Measurements from ENCODE around the gene RHEBL1.

The RHEBL1 gene

GRCh38 chr12:49019443-49020324 lies 50.1 kb downstream of the RHEBL1 start:
- DNase-seq (ENCODE audit: low read depth): no peak

- DNase-seq (ENCODE audit: low read depth): no peak
Measured at GRCh38 chr12:49019120-49019430, 50.7 kb downstream of the RHEBL1 start.

GRCh38 chr12:49018261-49019119 lies 51.3 kb downstream of the RHEBL1 start, which contains the start of gene PRKAG1:
TSS of gene PRKAG1 (minus strand) at chr12:49018776. CDS start at chr12:49018740, 36 bp downstream.
- peak; percentile 91 for DNase-seq (ENCODE audit: low read depth)

GRCh38 chr12:49017891-49018260 lies 51.9 kb downstream of the RHEBL1 start:
- no peak for DNase-seq (ENCODE audit: low read depth)

GRCh38 chr12:49015196-49015595 lies 54.6 kb downstream of the RHEBL1 start:
- DNase-seq (ENCODE audit: low read depth): no peak
